H1 (cell line): ENCODE results near the gene NFE2L2. TPM values are rescaled to one million over a fixed set of nuclear protein-coding genes. Genes with fewer than 3 reads are reported as not detected.

ENCODE experiments used
- ASH2L ChIP-seq: fragments of 200-600, 300-600 bp; sonication (generic); IDR thresholded peaks from one replicate; pipeline ENCODE4 v1.7.1; 2017; ENCODE audit warnings: low read length
- BACH1 ChIP-seq: IDR thresholded peaks from 2 replicates; pipeline ENCODE4 v1.6.1; 2012; ENCODE audit warnings: low read length, improper control_type of control experiment
- BRCA1 ChIP-seq: IDR thresholded peaks from 2 replicates; pipeline ENCODE4 v1.6.1; 2012; ENCODE audit warnings: low read depth, low read length, improper control_type of control experiment
- CEBPB ChIP-seq: IDR thresholded peaks from 2 replicates; pipeline ENCODE4 v1.6.1; 2012; ENCODE audit warnings: low read depth, low read length
- CHD2 ChIP-seq: IDR thresholded peaks from 2 replicates; pipeline ENCODE4 v1.6.1; 2012; ENCODE audit warnings: low read length, improper control_type of control experiment
- polyA plus RNA-seq, 7 experiments: library from polyadenylated mRNA; depleted of rRNA in 3 of 7; stranded (reverse) in 5 of 7; unstranded in 2 of 7; fragments of >200 nt in 5 of 7; fragments of 200-250 nt in 2 of 7; gene quantifications; 1 replicate in 5 of 7; 2 replicates in 1 of 7; 4 replicates in 1 of 7; pipeline versions ENCODE4 v1.2.1 to v1.2.3, GENCODE V29; 2011 to 2013; ENCODE audit warnings: missing spikeins in 2 of 7, mixed read lengths in 2 of 7
- total RNA-seq: library from RNA; stranded (reverse); fragmentation: NEBNext Ultra II Directional; extraction: Animal tissue kit (Norgen Biotek cat#: 25700); gene quantifications from 2 replicates; pipeline ENCODE4 v1.2.1, GENCODE V29; 2021

The NFE2L2 gene
- total and polyA plus RNA-seq, 2 of the 8 experiments (the other 6 are each of a cell fraction or from before 2014, with no cell fraction given), result 33.2 to 34.5 TPM

DNA sequence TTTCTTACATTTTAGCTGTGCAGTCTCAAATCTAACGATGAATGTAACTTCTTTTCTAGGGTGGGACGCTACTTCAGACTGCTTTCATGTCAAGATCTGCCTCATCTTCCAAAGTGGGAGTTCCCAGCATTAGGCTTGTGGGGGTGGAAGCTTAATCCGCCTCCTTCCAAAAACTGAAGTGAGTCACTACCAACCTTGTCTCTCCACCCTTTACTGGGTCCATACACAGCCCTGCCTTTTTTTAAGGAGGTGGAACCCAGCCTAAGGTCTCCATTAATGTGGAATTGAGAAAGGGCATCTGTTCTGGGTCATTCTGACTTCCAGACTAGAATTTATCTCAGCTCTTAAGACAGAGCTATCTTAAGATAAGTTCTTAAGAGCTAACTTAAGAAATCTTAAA is 42.0 kb upstream of the NFE2L2 start (continued):
- no peak for TF ChIP-seq BACH1
- TF ChIP-seq BRCA1, result no peak
- TF ChIP-seq CHD2, result no peak
- TF ChIP-seq CEBPB, result no peak
- no peak for TF ChIP-seq ASH2L
